Measurements from ENCODE around the gene SPRED3. TPM values are rescaled to one million over a fixed set of nuclear protein-coding genes. Genes with fewer than 3 reads are reported as not detected.

SPRED3 gene
- polyA plus RNA-seq, 1 donor from 2014 or later, result 4.9 TPM

GRCh38 chr19:38360839-38361631 is 27.5 kb upstream of the SPRED3 start:
- peak overlapping the region; percentile 53 for H3K9ac ChIP-seq (ENCODE audit: low read length)
- H3K4me3 ChIP-seq (ENCODE audit: low read length), result peak overlapping the region; percentile 88
- H3F3A ChIP-seq (ENCODE audit: insufficient read depth, low read length, poor library complexity, severe bottlenecking), result no peaks in the 10 kb centered on the region
- H3K27me3 ChIP-seq (ENCODE audit: insufficient read depth, low read depth, low read length), result peaks cover 23% of the 10 kb centered on the region
- no peaks in the 10 kb centered on the region for H3K9me2 ChIP-seq (ENCODE audit: insufficient read depth, low read length)
- no peaks in the 10 kb centered on the region for H3K79me2 ChIP-seq (replicated peaks; ENCODE audit: insufficient read depth, low read length)
- no peak overlapping the region for H3K4me2 ChIP-seq (ENCODE audit: low read length)
- TF ChIP-seq REST (IDR thresholded peaks at IDR 0.05; ENCODE audit: borderline replicate concordance) (no peak), POLR2AphosphoS5 (IDR thresholded peaks at IDR 0.05) (no peak), CTCF (IDR thresholded peaks at IDR 0.05; ENCODE audit: poor library complexity, severe bottlenecking) (no peak), EZH2 (IDR thresholded peaks at IDR 0.05; ENCODE audit: borderline replicate concordance, insufficient read depth, low read length, poor library complexity, severe bottlenecking) (no peak), EP300 (conservative IDR thresholded peaks at IDR 0.05; ENCODE audit: poor library complexity, severe bottlenecking) (no peak), TAF1 (IDR thresholded peaks at IDR 0.05; ENCODE audit: low read depth) (no peak), RAD21 (conservative IDR thresholded peaks at IDR 0.05) (no peak), MXI1 (conservative IDR thresholded peaks at IDR 0.05; ENCODE audit: poor library complexity, severe bottlenecking) (no peak), SMC3 (conservative IDR thresholded peaks at IDR 0.05; ENCODE audit: poor library complexity) (no peak)
- no peaks in the 10 kb centered on the region for H3K9me3 ChIP-seq (ENCODE audit: low read length)
- no peak overlapping the region for H2AFZ ChIP-seq (ENCODE audit: low read depth, low read length)
- H3K36me3 ChIP-seq (ENCODE audit: insufficient read depth, low read length), result no peaks in the 10 kb centered on the region
- no peaks in the 10 kb centered on the region for H4K20me1 ChIP-seq (ENCODE audit: insufficient read depth)
- H3K27ac ChIP-seq (ENCODE audit: low read length), result no peak overlapping the region

- Histone ChIP-seq H3K27me3 (ENCODE audit: insufficient read depth, low read depth, low read length) (peaks cover 23% of the 10 kb centered on the region), H3K4me3 (ENCODE audit: low read length) (peak overlapping the region; percentile 88), H3F3A (ENCODE audit: insufficient read depth, low read length, poor library complexity, severe bottlenecking) (no peaks in the 10 kb centered on the region), H3K4me2 (ENCODE audit: low read length) (no peak overlapping the region), H3K9ac (ENCODE audit: low read length) (peak overlapping the region; percentile 53), H3K9me2 (ENCODE audit: insufficient read depth, low read length) (no peaks in the 10 kb centered on the region), H3K27ac (ENCODE audit: low read length) (no peak overlapping the region), H3K79me2 (replicated peaks; ENCODE audit: insufficient read depth, low read length) (no peaks in the 10 kb centered on the region), H4K20me1 (ENCODE audit: insufficient read depth) (no peaks in the 10 kb centered on the region), H3K36me3 (ENCODE audit: insufficient read depth, low read length) (no peaks in the 10 kb centered on the region), H3K9me3 (ENCODE audit: low read length) (no peaks in the 10 kb centered on the region), H2AFZ (ENCODE audit: low read depth, low read length) (no peak overlapping the region)
- peak; percentile 62 for TF ChIP-seq CTCF (IDR thresholded peaks at IDR 0.05; ENCODE audit: poor library complexity, severe bottlenecking)
- no peak for TF ChIP-seq REST (IDR thresholded peaks at IDR 0.05; ENCODE audit: borderline replicate concordance)
- no peak for TF ChIP-seq MXI1 (conservative IDR thresholded peaks at IDR 0.05; ENCODE audit: poor library complexity, severe bottlenecking)
- TF ChIP-seq RAD21 (conservative IDR thresholded peaks at IDR 0.05), result no peak
Observed at GRCh38 chr19:38361633-38362075, 26.8 kb upstream of the SPRED3 start.

All from neural cell (in vitro differentiated cells).